Hematopoietic multipotent progenitor cell treated with erythropoietin and hydrocortisone succinate and interleukin-3 and kit ligand, for 8 days (in vitro differentiated cells): ENCODE results near the gene MEGF9.

Experiments used
- DNase-seq: peaks from one replicate; pipeline ENCODE4 v3.0.0-alpha.2; 2015

Gene MEGF9

DNA sequence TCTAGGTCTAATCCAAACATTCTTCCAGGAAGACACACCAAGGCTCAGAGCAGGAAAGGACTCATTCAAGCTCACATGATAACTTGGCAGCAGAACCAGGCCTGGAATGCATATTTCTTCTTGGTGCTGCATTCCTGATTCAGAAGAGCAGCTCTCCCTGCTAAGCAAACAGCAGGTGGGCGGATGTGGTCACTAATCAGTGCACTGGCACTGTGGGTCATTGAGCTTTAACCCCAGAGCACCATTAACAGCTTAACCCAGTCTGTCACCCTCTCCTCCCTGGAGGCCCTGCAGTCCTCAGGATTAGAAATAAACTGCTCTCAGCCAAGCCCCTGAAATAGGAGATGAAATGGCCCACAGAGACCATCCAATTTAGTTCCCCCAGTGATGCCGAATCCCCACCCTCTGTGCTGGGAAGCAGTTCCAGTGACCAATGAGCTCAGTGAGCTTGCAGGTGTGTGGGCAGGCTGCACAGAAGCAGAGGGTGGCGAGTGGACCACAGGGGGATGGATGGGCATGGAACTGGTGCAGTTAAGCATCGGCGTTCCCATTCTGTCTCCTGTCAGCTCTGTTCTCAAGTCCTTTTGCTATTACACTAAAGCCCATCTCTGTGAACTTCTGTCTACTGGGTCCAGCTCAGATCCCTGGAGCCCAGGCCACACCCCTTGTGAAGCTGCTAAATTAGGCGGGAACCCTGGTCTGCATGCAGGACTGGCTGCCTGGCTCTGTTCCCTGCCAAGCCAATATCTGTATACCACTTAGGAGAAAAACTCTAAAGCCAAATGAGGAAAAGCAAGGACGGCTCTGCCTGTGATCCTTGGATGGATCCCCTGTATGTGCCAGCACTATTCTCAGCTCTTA lies 16.6 kb upstream of the MEGF9 start:
- no peak for DNase-seq

DNA sequence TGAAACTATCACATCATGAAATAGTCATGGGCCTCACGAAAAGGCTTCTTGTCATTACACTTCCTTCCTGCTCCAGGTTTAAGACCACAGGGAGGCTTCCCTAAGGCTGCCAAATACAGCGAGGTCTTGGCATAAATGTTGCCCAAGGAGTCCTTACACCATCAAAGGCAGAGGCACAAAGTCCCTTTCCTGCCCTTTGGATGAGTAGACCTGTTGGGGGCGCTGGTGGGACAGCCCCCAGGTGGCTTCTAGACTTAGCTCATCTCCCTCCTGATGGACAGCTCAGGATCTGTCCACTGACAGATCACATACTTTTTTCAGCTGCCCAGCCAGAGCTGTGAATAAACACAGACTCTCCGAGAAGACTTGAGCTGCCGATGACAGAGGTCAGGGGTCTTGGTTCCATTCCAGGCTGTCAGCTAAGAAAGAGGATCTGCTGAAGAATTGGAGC lies 15.5 kb upstream of the MEGF9 start:
- DNase-seq, result no peak

DNA sequence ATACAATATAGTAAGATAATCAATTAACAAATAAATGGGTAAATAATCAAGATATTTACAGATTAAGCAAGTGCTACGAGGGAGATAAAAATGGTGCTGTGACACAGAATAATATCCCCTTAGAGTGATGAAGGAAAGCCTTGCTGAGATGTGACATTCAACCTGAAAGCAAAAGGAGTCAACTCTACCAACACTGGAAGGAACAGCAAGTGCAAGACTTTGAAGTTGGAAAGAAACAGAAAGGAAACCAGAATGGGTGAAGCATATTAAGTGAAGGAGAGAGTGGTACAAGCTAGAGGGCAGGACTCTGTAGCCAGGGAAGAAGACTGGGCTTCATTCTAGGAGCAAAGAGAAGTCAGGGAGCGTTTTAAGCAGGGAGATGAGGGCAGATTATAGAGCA lies 12.2 kb upstream of the MEGF9 start:
- no peak for DNase-seq

DNA sequence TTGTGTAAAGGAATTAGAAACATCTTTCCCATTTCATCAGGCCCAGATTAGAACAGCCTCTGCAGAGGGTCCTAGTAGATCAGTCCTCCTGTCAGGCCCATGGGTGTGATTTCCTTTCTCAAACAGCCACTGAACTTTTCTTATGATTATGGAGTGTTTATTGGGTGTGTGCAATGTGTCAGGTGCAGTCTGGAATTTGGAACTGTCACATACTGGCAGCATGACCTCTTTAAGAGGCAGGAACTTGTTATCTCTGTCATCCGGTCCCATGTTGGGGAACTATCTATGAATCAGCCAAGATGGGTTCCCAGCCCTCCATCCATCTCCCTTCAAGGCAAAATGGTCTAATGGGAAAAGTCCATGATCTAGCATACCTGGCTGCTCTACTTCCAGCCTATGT lies 11.6 kb upstream of the MEGF9 start:
- DNase-seq, result no peak

DNA sequence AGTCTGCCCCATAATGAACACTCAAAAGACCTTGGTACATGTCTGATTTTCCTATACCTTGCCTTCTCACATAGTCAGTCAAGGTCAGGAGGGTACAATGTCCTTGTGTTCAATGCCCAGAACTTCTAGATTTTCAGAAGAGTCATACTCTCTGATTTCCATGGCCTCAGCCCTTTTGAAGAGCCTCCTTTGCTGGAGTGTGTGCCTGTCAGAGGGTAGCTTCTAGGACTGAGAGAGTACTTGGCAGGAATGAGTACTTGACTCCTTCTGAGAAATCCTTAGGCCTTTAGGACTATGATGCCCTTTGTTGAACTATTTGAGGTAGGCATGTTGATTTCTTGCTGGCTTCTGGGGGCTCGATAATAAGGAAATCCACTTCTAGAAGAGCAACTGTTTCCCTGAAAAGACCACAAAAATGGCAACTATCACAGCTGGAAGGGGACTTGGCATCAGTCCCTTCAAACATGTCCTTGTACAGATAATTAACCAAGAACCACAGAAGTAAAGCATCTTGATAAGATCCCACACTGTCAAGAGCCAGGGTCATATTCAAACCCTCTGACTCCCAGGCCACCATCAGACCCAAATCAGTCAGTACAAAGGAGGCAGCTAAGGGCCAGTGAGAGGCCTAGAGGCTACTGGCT lies 10.6 kb upstream of the MEGF9 start:
- DNase-seq, result peak; percentile 92

DNA sequence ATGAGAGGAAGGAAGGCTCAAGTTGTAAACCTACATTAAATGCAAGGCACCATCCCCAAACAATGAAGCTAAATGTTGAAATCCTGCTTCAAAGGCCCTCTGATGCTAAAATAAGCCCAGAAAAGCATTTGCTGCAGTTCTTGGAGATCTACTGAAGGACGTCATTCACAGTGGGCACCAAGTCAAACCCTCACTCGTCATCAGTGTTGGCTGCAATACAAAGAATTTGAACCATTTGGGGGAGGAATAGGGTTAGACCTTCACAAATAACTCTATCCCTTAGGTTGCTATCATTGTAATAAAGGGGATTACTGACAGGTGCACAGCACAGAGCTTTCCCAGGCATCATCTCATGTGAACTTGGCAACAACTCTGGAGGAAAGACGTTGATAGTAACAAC lies 9.3 kb upstream of the MEGF9 start:
- DNase-seq, result no peak

DNA sequence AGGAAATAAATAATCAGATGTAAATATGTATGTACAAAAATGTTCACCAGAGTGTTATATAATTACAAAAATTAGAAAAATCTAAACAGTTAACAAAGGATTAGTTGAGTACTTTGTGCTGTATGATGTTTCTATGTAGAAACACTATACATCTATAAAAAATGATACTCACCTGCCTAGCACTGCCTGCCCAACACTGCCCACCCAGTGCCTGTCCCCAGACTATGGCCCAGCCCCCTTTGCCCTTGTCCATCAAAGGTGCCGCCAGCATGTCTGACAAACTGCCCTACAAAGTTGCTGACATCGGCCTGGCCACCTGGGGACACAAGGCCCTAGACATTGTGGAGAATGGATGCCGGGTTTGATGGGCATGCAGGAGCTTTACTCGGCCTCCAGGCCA lies 6.1 kb upstream of the MEGF9 start:
- DNase-seq, result no peak

DNA sequence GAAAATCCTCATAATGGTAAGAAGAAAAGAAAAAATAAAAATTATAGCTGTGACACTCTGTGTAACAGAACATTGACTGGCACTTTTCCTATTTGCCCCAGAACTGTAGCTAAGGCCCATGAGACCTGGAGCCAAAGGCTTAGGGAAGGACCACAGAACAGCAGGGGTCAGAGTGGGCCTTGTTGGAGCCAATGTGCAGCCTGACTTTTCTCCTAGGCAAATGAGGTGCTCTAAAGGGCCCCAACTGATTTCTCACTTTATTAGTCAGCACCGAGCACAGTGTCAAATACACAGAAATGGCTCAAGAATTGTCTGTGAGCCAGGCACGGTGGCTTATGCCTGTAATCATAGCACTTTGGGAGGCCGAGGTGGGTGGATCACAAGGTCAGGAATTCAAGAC lies 4.0 kb upstream of the MEGF9 start:
- DNase-seq, result no peak

DNA sequence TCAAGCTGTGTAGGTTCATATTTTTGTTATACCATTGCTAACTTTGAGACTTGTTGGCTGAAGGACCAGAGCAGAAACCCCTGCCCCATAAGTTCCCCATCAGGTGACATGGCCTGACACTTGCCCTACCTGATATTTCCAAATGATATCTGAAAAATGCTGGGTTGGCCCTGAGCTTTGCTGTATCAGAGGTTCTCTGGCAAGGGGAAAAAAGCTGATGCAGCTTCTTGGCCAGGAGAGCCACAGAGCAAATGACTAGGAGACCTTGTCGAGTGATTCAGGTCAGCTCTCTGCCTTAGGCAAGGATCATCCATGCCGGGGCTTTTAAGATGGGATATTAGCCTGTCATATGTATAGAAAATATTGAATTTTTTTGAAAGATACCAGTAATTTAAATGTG lies 2.9 kb upstream of the MEGF9 start:
- DNase-seq, result no peak

DNA sequence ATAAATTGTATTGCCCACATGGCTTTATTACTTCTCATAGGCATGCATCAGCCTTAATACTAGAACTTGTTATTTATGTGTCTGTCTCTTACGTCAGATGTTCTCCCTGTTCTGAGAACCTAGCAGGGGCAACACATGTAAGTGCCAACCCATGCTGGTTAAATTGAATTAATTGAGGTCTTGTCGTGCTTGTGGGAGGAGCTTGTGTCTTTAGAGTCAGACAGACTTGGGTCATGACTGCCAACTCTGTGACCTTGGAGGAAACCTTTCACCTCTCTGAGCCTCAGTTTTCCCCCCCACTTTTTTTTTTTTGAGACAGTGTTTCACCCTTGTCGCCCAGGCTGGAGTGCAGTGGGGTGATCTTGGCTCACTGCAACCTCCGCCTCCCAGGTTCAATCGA lies 2.2 kb upstream of the MEGF9 start:
- DNase-seq, result no peak

DNA sequence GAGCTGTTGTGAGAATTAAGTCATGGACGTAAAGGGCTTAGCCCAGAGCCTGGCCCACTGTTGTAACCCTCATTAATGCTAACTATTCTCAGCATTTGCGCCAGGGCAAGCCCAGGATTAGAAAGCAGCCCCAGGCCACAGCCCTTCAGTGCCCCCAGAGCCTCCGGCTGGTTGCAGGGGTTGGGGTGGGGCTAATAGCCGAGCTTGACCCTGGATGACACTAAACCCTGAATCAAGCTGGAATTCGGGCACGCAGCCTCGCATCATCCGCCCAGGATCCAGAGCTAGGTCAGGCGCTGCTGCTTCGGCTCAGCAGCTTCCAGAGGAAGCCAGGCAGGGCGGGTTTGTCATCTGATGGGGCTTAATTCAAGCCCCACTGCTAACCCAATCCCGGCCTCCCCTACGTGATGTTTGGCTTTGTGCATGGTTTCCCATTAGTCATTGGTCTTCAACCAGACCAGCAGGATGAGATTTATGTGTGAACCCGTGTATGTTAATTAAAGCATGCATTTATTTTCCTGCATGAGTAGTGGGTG lies 1.2 kb upstream of the MEGF9 start:
- DNase-seq, result no peak

DNA sequence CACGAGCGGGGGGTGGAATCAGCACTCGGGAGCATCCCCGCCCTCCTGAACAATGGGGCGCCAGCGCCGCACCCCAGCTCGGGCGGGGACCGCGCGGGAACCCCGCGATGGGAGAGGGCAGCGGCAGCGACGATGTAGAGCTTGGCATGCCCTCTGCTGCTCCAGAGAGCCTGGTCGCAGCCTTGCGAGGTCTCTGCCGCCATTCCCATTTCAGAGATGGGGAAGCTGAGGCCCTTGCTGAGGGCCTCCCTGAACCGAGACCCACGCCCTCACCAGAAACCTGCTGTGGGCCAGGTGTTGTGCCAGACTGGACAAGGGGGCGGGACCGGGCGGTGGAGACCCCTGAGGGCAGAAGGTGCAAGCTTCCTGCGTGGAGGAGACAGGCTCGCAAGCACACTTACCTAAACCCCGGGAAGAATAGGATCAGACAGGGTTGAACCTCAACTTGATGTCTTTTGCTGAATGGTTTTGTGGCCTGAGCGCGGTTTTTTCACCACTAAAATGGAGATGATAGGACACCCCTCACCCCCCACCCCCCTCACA lies 647 bp upstream of the MEGF9 start:
- no peak for DNase-seq

DNA sequence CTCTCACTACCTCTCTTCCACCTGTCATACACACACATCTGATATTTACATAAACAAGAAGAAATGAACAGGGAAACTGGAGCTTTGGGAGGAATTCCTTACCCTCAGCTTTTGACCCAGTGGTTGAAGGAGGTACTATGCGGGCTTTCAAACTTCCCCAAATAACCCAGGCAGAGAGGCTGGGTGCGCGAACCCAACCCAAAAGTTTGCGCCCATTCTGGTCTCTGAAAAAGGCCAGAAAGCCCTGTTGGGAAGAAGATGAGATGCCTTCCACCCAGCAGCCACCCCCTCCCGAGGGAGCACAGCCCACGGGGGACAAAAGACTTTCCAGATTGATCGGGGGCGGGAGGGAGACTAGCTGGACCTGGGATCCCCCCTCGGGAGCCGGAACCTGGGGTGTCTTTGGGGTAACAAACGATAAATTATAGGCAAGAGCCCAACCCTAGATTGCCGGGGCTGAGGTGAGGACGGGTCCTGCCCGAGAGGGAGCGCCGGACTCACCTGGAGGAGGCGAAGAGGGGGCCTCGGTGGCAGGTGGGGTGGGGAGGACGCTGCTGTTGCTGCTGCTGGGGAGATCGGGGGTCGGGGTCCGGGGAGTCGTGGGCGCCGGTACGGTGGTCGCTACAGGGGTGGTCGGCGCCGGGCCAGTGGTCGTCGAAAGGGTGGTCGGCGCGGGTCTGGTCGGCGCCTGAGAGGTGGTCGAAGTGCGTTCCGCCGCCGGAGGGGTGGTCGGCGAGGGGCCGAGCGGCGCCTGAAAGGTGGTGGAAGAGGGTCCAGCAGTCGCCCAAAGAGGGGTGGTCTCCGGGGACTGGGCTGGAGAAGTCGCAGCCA lies 798 bp downstream of the MEGF9 start:
- peak; percentile 40 for DNase-seq

DNA sequence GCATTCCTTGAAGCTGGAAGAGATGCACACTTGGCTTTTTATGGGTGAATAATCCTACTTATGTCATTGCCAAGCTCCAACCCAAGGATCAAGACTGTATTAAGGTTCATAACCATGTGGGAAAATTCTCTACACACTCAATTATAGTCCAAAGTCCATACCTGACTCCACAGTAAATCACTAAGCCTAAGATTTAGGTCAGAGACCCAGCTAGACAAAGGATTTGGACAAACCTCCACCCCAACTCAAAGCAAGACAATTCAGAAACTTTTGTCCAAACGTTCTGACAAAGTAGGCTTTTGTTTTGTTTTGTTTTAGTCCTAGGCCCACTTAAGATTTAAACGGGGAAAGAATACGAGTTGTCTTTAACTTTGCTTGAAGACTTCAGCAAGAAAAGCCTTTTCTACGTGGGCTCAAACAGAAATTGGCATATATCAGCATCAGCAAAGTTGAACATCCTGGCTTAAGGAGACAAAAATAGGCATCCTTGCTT lies 1.7 kb downstream of the MEGF9 start:
- no peak for DNase-seq

DNA sequence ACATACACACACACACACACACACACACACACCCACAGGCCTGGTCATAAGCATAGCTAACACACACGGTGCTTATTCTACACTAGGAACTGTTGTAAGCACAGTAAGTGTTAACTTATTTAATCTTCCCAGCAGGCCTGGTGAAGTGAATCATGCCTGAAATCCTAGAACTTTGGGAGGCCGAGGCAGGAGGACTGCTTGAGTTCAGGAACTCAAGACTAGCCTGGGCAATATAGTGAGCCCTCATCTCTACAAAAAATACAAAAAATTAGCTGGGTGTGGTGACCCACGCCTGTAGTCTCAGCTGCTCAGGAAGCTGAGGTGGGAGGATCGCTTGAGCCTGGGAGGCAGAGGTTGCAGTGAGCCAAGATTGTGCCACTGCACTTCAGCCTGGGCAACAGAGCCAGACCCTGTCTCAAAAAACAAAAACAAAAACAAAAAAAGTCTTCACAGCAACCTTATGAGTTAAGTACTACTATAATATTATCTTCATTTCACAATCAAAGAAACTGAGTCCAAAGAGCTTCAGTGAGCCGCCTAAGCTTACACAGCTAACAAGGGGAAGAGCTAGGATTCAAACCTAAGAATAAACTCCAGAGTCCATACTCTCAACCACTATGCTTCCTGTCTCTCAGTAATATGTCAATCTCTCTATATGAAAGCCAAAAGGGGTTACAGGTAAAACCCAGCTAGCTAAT lies 2.3 kb downstream of the MEGF9 start:
- peak; percentile 33 for DNase-seq

DNA sequence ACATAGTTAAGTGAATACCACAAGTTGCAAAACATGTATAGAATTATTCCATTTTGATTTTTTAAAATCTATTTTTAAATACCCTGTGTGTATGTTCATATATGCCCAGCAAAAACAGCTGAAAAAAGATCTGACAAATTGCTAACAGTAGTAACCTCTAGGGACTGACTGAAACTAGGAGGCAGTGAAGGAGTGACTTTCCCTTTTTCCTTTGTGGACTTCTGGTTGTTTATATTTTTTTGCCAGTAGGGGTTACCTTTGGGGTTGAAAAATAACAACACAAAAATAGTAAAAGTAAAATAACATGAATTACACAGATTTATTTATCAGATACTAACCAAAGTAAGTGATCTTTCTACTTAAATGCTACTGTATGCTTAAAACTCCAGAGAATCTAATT lies 2.9 kb downstream of the MEGF9 start:
- peak; percentile 14 for DNase-seq

DNA sequence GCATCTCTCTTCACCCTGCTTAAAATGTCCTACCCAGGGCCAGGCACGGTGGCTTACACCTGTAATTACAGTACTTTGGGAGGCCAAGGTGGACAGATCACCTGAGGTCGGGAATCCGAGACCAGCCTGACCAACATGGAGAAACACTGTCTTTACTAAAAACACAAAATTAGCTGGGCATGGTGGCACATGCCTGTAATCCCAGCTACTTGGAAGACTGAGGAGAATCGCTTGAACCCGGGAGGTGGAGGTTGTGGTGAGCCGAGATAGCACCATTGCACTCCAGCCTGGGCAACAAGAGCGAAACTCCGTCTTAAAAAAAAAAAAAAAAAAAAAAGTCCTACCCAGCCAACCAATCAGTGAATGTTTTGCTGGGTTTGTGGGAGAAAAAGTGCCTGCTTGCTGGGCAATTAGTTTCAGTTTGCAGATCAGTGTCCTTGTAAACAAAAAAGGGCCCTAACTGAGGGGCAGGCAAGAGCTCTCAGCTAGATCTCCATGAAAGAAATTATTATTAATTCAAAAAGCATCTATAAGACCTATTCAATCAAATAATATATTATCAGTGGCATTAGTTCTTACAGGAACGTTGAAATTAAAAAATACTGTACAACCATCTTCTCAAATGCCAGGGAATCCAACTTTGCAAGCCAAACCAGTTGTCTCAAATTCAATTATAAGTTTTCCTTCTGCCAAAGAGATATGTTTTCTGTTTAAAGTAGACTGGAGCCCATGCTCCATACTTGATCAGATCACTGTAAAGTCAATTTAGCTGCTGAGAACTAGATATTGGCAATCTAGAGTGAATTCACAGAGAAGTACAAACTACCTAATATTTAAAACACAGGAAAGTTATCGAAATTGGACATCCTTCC lies 3.9 kb downstream of the MEGF9 start:
- DNase-seq, result peak; percentile 91

DNA sequence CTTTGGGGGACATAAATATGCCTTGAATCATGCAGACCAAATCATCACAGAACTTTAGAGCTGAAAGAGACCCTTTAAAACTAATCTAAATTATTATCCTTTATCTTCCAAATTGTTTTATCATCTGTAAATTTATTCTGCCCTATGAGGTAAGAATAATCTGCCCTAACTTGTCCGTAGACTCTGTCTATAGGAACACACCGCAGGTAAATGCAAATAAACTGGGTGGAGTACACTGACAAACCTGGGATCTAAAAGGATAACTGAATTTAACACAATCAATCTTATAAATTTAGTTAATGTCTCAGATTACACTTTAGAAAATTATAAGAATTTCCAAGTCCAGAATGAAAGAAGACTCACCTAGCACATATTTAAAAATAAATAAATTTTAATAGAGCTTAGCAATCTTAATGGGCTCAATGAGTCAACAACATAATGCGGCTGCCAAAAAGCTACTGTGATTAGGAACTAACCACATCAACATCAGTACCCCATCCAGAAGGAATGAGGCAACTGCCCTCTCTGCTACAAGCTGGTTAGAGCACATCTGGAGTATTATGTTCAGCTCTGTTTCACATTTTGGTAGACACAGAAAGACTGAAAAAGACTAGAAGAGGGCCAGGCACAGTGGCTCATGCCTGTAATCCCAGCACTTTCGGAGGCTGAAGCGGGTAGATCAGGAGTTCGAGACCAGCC lies 5.6 kb downstream of the MEGF9 start:
- no peak for DNase-seq

DNA sequence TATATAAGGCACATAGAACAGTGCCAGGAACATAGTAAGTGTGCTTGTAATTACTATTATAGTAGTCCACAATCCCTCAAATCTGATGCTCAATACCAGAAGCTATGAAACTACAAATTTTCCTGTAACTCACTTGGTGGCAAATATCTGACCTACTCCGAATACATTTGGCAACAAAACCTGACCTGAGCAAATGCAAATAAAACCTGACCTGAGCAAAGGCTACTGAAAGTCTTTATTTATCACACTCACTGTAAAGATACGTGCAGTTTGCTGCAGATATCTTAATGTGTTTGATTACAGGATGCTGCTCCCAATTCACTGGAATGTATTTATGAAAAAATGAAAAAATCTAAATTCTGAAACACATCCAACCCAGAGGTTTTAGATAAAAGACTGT lies 7.1 kb downstream of the MEGF9 start:
- DNase-seq, result no peak

DNA sequence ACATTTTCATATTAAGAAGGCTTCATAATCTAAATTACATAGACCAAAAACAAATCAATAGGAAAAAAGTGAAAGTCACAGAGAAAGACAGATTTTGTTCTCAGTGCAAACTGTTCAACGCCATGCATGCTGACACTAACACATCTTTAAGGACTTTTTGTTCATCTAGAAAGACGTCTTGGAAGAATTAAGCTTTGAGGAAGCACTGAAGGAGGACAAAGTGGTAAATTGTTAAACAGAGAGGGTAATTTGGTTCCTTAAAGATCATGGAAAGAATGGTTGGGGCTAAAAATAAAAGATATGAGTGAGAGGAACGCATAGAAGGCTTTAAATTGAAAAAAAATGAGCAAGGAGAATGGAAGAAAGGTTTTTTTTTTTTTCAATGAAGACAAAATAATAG lies 9.1 kb downstream of the MEGF9 start:
- DNase-seq, result no peak

DNA sequence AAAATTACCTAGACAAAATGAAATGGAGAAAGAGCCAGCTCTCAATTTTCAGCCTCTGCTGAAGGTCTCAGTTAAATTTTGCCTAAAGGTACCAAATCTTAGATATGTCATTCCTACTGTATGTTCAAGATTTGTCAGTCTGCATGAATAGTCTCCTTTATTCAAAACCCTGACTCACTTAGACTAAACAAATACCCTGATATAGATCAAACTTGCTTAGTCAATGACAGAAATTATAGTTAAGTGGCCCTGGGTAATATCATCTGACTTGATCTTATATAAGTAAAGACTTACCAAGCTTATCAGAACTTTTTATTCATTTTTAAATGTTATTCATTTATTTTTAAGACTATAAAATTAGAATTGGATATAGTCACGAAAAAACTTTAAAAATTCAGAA lies 12.2 kb downstream of the MEGF9 start:
- no peak for DNase-seq
